Activated naive CD4-positive, alpha-beta T cell treated with Interleukin-2 at 50 U/mL for 16 hours (primary cell): Measurements from ENCODE around the gene UGT1A3.
"Not testable (repeated sequence)": the region's sequence is repeated elsewhere in the genome, so short reads cannot be mapped to it uniquely, and the experiment has no call there.

ENCODE experiments used
- DNase-seq: peaks from one replicate; pipeline ENCODE4 v3.0.0-alpha.2; 2020

UGT1A3 gene

GRCh38 chr2:233728723-233729301 is at the start of gene UGT1A3:
Gene UGT1A3 (plus strand): TSS chr2:233729042. CDS start chr2:233729127, 85 bp downstream.
- DNase-seq = no peak

GRCh38 chr2:233679196-233679595 is 49.6 kb upstream of the UGT1A3 start:
- no peak for DNase-seq

DNA sequence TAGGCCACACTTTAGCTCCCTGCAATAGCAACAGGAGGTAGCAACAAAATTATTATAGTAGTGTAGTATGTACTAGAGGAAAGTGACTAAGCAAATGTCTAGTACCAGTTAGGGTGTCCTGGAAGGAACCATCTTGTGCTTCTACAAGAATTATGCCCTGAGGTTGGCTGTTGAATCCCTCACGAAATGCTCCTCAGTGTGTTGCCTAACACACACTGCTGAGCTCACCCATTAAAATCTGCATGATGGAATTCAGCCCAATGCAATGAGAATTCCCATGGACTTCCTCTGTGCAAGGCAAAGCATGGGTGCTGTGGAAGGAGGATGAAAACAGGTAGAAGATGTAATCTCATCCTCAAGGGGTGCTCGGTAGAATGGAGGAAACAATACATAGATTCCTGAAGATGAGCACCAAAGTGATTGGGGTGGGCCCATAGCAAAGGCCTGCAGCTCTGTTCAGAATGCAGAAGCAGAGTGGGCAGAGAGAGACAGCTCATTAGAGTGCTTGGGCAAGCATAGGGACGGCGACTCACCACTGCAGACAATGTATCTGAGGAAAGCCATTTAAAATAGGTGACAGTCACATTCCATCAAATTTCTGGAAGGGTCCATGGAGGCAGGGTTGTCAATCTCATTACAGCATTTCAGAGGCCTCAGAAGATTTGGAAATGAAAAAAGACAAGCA is 48.3 kb upstream of the UGT1A3 start:
- no peak for DNase-seq

- no peak for DNase-seq
Measured at GRCh38 chr2:233681521-233682099, 47.2 kb upstream of the UGT1A3 start, which contains the start of gene UGT1A7. Gene UGT1A7 (plus strand): TSS chr2:233681901. CDS start chr2:233681938, 37 bp downstream.

DNA sequence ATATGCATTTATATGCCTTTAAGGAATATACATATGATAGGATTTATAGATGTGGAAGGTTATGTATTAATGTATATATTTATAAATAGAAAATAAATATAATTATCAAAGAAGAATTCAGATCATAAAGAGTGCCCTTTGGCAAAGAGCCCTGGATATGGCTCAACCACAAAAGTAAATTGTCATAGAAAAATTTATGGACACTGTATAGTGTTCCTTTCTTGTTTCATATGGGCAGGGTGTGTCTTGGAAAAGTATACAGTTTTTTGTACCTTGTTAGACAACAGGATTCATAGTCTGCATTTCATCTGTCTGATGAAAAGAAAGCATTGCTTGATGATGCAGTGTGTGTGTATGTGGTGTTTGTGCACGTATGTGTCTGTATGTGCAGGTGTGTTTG is 44.2 kb upstream of the UGT1A3 start:
- no peak for DNase-seq

- no peak for DNase-seq
Measured at GRCh38 chr2:233686928-233687327, 41.9 kb upstream of the UGT1A3 start.

DNA sequence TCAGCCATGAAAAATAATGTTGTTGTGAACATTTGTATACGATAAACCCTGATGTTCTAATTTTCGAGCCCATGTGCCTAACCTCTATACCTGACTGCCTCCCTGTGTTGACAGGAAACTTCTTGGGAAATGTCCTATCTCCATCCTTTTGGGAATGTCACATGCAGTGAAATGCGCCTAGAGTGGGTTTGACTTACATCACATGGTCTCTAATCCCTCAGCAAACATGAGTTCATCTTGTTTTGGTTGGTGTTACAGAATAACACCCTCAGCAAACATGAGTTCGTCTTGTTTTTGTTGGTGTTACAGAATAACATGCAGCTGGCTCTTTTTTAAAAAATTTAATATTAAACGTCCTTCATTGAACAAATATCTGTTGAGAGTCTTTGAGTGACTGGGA is 40.5 kb upstream of the UGT1A3 start:
- no peak for DNase-seq

- no peak for DNase-seq
Measured at GRCh38 chr2:233689031-233689430, 39.8 kb upstream of the UGT1A3 start.

GRCh38 chr2:233689501-233689900 is 39.3 kb upstream of the UGT1A3 start:
- DNase-seq = no peak

DNA sequence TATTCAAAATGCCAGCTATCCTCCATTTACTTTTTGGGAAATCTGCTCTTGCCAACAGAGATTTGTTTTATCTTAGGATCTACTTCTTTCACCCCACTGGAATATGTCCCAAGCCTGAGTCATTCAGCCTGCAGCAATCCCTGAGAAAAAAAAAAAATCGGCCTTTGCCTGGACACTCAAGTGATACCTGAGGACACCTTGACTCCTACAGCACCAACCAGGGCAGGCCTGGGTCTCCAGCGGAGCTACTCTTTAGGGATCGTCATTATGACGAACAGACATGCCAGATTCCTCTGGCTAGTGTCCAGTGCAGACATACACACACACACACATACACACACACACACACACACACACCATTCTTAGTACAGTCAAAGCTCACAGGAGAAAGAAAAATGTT is 38.4 kb upstream of the UGT1A3 start:
- DNase-seq = no peak

GRCh38 chr2:233691443-233692433 is 37.1 kb upstream of the UGT1A3 start:
- DNase-seq = no peak

DNA sequence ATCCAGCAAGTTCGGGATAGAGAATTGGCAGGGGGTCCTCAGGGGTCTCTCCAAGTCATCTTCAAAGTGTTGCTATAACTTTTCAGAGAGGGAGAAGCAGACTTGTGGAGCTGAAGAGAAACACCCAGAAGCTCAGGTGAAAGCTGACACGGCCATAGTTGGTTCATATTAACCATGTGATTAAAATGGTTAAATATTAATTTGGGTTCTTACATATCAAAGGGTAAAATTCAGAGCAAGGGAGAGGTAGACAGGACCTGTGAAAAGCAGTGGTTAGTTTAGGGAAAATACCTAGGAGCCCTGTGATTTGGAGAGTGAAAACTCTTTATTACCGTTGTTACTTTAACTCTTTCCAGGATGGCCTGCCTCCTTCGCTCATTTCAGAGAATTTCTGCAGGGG is 36.2 kb upstream of the UGT1A3 start, which contains the start of gene UGT1A6:
UGT1A6 (plus strand) TSS at position 243 of the 400 bp plus-strand sequence; CDS start at position 358, 115 bp downstream.
- DNase-seq = no peak

DNA sequence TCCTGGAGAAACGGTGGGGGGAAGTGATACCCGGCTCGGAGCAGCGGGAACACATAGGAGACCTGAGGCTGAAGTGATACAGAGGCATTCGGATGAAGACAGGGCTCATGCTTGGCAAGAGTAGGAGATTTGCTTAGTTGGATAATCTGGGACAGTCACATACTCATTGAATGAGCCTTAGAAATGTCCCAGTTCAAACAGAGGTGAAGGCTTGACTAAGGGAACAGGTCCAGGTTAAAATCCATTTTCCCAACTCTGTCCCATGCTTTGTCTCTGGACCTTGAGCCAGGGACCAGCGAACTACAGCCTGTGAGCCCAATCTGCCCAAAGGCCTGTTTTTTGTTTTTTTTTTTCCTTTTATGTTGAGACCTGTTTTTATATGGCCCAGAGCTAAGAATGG is 34.9 kb upstream of the UGT1A3 start:
- DNase-seq = no peak

DNA sequence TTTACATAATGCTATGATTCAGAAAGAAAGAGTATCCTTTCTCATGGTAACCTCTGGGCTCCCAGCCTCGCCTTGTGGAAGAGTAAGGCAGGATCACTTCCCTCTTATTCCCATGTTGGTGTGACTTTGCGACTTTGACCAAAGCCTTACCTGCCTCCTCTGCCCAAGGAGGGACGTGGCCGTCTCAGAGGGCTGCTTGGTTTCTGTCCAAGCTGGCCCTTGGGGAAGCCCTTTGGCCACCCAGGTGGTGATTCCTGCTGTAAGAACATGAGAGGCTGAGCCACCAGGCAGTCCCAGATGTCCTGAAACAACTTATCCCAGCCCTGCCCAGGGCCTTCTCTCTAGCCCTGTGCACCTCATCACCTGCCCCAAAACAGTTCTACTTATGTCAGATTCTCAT is 30.1 kb upstream of the UGT1A3 start:
- no peak for DNase-seq

- no peak for DNase-seq
Measured at GRCh38 chr2:233699424-233700027, 29.3 kb upstream of the UGT1A3 start.

- DNase-seq = no peak
Measured at GRCh38 chr2:233700028-233700635, 28.7 kb upstream of the UGT1A3 start.

DNA sequence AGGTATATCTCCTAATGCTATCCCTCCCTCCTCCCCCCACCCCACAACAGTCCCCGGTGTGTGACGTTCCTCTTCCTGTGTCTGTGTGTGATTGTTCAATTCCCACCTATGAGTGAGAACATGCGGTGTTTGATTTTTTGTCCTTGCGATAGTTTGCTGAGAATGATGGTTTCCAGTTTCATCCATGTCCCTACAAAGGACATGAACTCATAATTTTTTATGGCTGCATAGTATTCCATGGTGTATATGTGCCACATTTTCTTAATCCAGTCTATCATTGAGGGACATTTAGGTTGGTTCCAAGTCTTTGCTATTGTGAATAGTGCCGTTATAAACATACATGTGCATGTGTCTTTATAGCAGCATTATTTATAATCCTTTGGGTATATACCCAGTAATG is 28.0 kb upstream of the UGT1A3 start:
- not testable (repeated sequence) for DNase-seq

DNA sequence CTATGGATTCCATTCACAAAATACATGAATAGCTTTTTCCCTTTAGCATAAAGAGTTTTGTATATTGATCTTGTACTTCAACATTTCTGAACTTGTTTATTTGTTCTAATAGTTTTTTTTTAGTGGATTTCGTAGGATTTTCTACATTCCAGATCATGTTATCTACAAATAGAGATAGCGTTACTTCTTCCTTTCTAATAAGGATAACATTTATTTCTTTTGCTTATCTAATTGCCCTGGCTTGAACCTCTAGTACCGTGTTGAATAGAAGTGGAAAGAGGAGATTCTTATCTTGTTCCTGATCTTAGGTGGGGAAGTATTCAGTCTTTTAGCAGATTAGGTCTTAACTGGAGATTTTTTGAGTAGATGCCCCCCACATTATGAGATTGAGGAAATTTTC is 26.6 kb upstream of the UGT1A3 start:
- DNase-seq = no peak

- no peak for DNase-seq
Measured at GRCh38 chr2:233705911-233706506, 22.8 kb upstream of the UGT1A3 start.

DNA sequence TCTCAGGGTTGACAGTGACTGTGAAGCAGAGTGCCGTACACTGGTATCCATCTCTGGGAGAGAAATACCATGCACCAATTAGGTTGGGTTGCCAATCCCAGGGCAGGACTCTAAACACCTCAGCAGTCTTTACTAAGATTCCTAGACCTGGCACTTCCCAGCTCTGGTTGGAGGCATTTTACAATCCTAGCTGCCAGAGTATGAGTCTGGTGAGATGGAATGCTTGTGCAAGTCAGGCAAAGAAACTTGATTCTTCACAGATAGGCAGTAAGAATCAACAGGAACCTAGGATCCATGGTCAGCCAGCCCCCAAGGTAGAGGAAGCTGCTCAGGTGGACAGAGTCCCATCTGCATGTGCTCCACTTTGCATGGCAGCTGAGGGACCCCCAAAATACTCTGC is 22.1 kb upstream of the UGT1A3 start:
- no peak for DNase-seq

GRCh38 chr2:233707940-233708644 is 20.8 kb upstream of the UGT1A3 start:
- DNase-seq = no peak
